Keratinocyte (primary cell): ENCODE results near the gene POU6F2. TPM values are rescaled to one million over a fixed set of nuclear protein-coding genes. Genes with fewer than 3 reads are reported as not detected.
A peak's percentile ranks its signal among the peaks of the same experiment; 100 is the strongest.

Source experiments
- DNase-seq: peaks from one replicate; pipeline ENCODE4 v3.0.0-alpha.2; 2011; ENCODE audit warnings: low read depth, missing footprints, low spot score
- FAIRE-seq: peaks from 2 replicates; lab custom pipeline; 2011; peaks lifted over from hg19 to GRCh38; lab: Jason Lieb, UNC
- H2AFZ ChIP-seq: 2 replicates; pipeline ENCODE4 v1.6.0; 2012; ENCODE audit warnings: low read length, control low read depth, inconsistent platforms; ENCODE audit not compliant: control insufficient read depth
- H3K27ac ChIP-seq: 2 replicates; pipeline ENCODE4 v1.5.1; 2011; ENCODE audit warnings: low read length; ENCODE audit not compliant: control insufficient read depth, insufficient read depth
- H3K27me3 ChIP-seq: 3 replicates; pipeline ENCODE4 v1.6.0; 2011; ENCODE audit warnings: low read length; ENCODE audit not compliant: control insufficient read depth, insufficient read depth; ENCODE audit errors: extremely low read depth
- H3K36me3 ChIP-seq, 2 experiments: 2 replicates in 1 of 2; 3 replicates in 1 of 2; pipeline ENCODE4 v1.5.1; 2011; ENCODE audit warnings: low read length in 2 of 2, mild to moderate bottlenecking in 1 of 2; ENCODE audit not compliant: control insufficient read depth in 2 of 2, insufficient read depth in 2 of 2; ENCODE audit errors: extremely low read depth in 1 of 2
- H3K4me1 ChIP-seq: 3 replicates; pipeline ENCODE4 v1.5.1; 2011; ENCODE audit warnings: low read length; ENCODE audit not compliant: control insufficient read depth, insufficient read depth; ENCODE audit errors: extremely low read depth
- H3K4me2 ChIP-seq: 3 replicates; pipeline ENCODE4 v1.6.0; 2011; ENCODE audit warnings: low read depth, low read length; ENCODE audit not compliant: control insufficient read depth, insufficient read depth; ENCODE audit errors: extremely low read depth
- H3K4me3 ChIP-seq, 3 experiments: fragments of 200-600 bp in 1 of 3; sonication (generic) in 1 of 3; 2 replicates in 2 of 3; 3 replicates in 1 of 3; pipeline ENCODE4 v1.5.1; 2011 to 2016; ENCODE audit warnings: low read length in 3 of 3, mild to moderate bottlenecking in 3 of 3, control low read depth in 2 of 3, inconsistent platforms in 1 of 3, low read depth in 1 of 3, mixed read lengths in 1 of 3, mixed run types in 1 of 3, moderate library complexity in 1 of 3; ENCODE audit not compliant: control insufficient read depth in 2 of 3, insufficient read depth in 2 of 3; ENCODE audit errors: extremely low read depth in 1 of 3
- H3K79me2 ChIP-seq: 2 replicates; pipeline ENCODE4 v1.6.0; 2012; ENCODE audit warnings: low read length; ENCODE audit not compliant: control insufficient read depth, insufficient read depth
- H3K9ac ChIP-seq: 3 replicates; pipeline ENCODE4 v1.6.0; 2011; ENCODE audit warnings: low read length; ENCODE audit not compliant: control insufficient read depth, insufficient read depth; ENCODE audit errors: extremely low read depth
- H3K9me1 ChIP-seq: 3 replicates; pipeline ENCODE4 v1.6.0; 2011; ENCODE audit warnings: low read length; ENCODE audit not compliant: control insufficient read depth, insufficient read depth; ENCODE audit errors: extremely low read depth
- H3K9me3 ChIP-seq: 2 replicates; pipeline ENCODE4 v1.5.1; 2012; ENCODE audit warnings: low read depth, low read length; ENCODE audit not compliant: control insufficient read depth
- H4K20me1 ChIP-seq: 3 replicates; pipeline ENCODE4 v1.6.0; 2011; ENCODE audit warnings: low read length; ENCODE audit not compliant: control insufficient read depth, insufficient read depth; ENCODE audit errors: extremely low read depth
- EZH2 ChIP-seq: IDR thresholded peaks from one replicate; pipeline ENCODE4 v1.6.1; 2012; ENCODE audit warnings: inconsistent platforms, mild to moderate bottlenecking, low read length, moderate library complexity
- dilution Hi-C: fragments of 300-500 bp; cut with MboI; formaldehyde crosslinking; loops from one replicate; pipeline ENCODE4 v1.7.0; 2020; ENCODE audit warnings: low sequenced_read_pairs; ENCODE audit not compliant: extremely low pct_ligation_motif_present
- polyA plus RNA-seq, 5 experiments: library from polyadenylated mRNA; depleted of rRNA in 3 of 5; stranded (reverse) in 3 of 5; stranded (forward) in 1 of 5; unstranded in 1 of 5; fragments of >200 nt; gene quantifications; 1 replicate in 1 of 5; 2 replicates in 3 of 5; 3 replicates in 1 of 5; pipeline versions ENCODE4 v1.2.1 to v1.2.3, GENCODE V29; 2011 to 2012; ENCODE audit warnings: missing spikeins in 2 of 5, low read depth in 1 of 5, low replicate concordance in 1 of 5
- TF ChIP-seq, protein P1 (sequence below), 3 experiments: IDR thresholded peaks in 1 of 3; conservative IDR thresholded peaks in 1 of 3; optimal IDR thresholded peaks in 1 of 3; 2 replicates in 2 of 3; 3 replicates in 1 of 3; pipeline versions ENCODE3 to v1.5.1; 2011; ENCODE audit warnings: low read length in 3 of 3, mild to moderate bottlenecking in 3 of 3, moderate library complexity in 2 of 3, control low read depth in 1 of 3, inconsistent platforms in 1 of 3; ENCODE audit not compliant: insufficient read depth in 2 of 3; ENCODE audit errors: extremely low read depth in 1 of 3

Gene POU6F2
- polyA plus RNA-seq, 1 donor (not counting 4 experiments of a cell fraction or from before 2014, with no cell fraction given): not detected

DNA sequence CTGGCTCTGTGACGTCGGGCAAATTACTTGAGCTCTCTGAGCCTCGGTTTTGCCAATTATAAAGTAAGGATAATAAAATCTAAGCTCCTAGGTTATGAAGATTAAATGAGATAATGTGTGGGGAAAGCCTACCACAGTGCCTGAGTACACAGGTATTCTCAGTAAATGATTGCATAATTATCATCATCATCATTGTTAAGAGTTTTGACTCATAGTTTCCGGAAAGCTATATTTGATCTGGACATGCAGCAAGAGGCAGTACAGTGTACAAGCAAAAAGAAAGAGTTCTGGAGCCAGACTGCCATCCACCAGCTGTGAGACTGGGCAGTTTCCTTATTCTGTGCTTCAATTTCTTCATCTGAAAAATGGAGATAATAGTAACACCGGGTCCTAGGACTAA is 432.9 kb downstream of the POU6F2 start:
- TF ChIP-seq, protein P1, sequence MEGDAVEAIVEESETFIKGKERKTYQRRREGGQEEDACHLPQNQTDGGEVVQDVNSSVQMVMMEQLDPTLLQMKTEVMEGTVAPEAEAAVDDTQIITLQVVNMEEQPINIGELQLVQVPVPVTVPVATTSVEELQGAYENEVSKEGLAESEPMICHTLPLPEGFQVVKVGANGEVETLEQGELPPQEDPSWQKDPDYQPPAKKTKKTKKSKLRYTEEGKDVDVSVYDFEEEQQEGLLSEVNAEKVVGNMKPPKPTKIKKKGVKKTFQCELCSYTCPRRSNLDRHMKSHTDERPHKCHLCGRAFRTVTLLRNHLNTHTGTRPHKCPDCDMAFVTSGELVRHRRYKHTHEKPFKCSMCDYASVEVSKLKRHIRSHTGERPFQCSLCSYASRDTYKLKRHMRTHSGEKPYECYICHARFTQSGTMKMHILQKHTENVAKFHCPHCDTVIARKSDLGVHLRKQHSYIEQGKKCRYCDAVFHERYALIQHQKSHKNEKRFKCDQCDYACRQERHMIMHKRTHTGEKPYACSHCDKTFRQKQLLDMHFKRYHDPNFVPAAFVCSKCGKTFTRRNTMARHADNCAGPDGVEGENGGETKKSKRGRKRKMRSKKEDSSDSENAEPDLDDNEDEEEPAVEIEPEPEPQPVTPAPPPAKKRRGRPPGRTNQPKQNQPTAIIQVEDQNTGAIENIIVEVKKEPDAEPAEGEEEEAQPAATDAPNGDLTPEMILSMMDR (optimal IDR thresholded peaks at IDR 0.05 in 1 of 3, IDR thresholded peaks at IDR 0.05 in 1 of 3, conservative IDR thresholded peaks at IDR 0.05 in 1 of 3; ENCODE audit: extremely low read depth in 1 of 3, insufficient read depth in 2 of 3, low read length in 3 of 3): no peak
- no peak for TF ChIP-seq EZH2
- H3K4me1 ChIP-seq: peaks cover 5% of the 10 kb centered on the region
- no peak overlapping the region for H2AFZ ChIP-seq
- no peaks in the 10 kb centered on the region for H3K36me3 ChIP-seq
- no peak overlapping the region for H3K4me2 ChIP-seq
- H3K27ac ChIP-seq: no peak overlapping the region
- no peaks in the 10 kb centered on the region for H3K9me1 ChIP-seq
- no peak overlapping the region for H3K4me3 ChIP-seq
- H4K20me1 ChIP-seq: no peaks in the 10 kb centered on the region
- DNase-seq (no peak), FAIRE-seq (no peak)
- H3K79me2 ChIP-seq: no peaks in the 10 kb centered on the region
- H3K9me3 ChIP-seq: no peaks in the 10 kb centered on the region
- H3K27me3 ChIP-seq: peaks cover 11% of the 10 kb centered on the region
- dilution Hi-C loops: no loop called here
- H3K9ac ChIP-seq: no peak overlapping the region

DNA sequence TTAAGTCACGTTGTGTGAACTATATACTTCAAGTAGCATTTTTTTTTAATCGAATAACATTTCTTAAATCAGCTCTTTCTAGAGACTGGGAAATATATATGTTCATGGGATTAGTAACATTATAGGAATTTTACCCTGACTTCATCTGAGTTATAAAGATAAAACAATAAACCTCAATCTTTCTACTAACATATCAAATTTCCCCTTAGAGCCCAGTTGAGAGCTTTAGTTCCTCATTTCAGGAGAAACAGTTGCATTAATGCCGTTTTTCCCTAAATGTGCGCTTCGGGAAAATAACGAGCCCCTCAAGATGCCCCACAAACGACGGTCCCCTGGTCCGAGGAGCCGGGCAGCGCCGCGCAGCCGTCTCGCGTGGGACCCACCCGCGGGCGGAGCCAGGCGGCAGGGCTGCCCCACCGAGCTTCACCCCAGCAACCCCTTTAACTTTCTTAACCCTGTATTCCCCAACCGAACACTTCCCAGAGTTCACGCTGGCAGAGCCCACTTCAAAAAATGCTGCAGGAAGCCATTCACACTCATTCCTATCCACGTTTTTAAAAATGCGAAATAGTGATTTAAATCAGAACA is 436.0 kb downstream of the POU6F2 start:
- dilution Hi-C loops: no loop called here
- no peaks in the 10 kb centered on the region for H4K20me1 ChIP-seq
- H3K36me3 ChIP-seq: no peaks in the 10 kb centered on the region
- H3K4me1 ChIP-seq: peaks cover 5% of the 10 kb centered on the region
- no peak overlapping the region for H3K27ac ChIP-seq
- peaks cover 6% of the 10 kb centered on the region for H3K27me3 ChIP-seq
- no peaks in the 10 kb centered on the region for H3K79me2 ChIP-seq
- H3K4me2 ChIP-seq: peak overlapping the region; percentile 96
- DNase-seq (no peak), FAIRE-seq (no peak)
- H3K4me3 ChIP-seq: peak overlapping the region; percentile 42 to 66 (median 64)
- H3K9me3 ChIP-seq: no peaks in the 10 kb centered on the region
- no peaks in the 10 kb centered on the region for H3K9me1 ChIP-seq
- no peak for TF ChIP-seq EZH2
- TF ChIP-seq, protein P1 (optimal IDR thresholded peaks at IDR 0.05 in 1 of 3, IDR thresholded peaks at IDR 0.05 in 1 of 3, conservative IDR thresholded peaks at IDR 0.05 in 1 of 3; ENCODE audit: extremely low read depth in 1 of 3, insufficient read depth in 2 of 3, low read length in 3 of 3): no peak
- peak overlapping the region; percentile 11 for H3K9ac ChIP-seq
- H2AFZ ChIP-seq: peak overlapping the region; percentile 86
